ENCODE measurements around the gene NUP62. TPM values are rescaled to one million over a fixed set of nuclear protein-coding genes. Genes with fewer than 3 reads are reported as not detected.

The NUP62 gene
- total RNA-seq, 1 experiment from 2014 or later, result 127 TPM

DNA sequence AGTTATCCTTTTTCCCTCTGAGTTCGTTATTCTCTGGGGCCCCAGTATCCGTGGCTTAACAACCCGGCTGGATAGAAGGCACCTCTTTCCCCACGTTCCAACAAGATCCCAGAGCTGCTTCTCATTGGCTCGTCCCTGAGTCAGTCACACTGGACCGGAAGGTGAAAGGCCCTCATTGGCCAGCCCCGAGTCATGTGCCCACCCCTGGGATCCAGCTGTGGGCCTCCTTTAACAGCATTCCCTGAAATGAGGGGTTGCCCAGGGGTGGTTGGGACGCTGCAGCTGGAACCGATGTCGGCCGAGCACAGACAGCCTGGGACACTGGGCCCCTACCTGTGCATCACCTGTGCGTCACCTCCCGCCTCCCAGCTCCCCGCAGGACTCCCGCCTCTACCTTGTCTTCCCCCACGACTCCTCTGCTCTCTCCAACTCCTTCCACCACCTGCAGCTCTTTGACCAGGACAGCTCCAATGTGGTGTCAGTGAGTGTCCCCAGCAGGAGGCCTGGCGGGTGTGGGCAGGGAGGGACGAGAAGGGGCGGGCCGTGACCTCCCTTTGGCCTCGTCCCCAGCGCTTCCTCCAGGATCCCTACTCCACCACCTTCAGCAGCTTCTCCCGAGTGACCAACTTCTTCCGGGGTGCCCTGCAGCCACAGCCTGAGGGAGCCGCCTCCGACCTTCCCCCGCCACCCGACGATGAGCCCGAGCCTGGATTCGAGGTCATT is 47.5 kb downstream of the NUP62 start:
- H3K14ac ChIP-seq (ENCODE audit: insufficient read depth, low read length), result no peak overlapping the region
- TF ChIP-seq, protein P1, sequence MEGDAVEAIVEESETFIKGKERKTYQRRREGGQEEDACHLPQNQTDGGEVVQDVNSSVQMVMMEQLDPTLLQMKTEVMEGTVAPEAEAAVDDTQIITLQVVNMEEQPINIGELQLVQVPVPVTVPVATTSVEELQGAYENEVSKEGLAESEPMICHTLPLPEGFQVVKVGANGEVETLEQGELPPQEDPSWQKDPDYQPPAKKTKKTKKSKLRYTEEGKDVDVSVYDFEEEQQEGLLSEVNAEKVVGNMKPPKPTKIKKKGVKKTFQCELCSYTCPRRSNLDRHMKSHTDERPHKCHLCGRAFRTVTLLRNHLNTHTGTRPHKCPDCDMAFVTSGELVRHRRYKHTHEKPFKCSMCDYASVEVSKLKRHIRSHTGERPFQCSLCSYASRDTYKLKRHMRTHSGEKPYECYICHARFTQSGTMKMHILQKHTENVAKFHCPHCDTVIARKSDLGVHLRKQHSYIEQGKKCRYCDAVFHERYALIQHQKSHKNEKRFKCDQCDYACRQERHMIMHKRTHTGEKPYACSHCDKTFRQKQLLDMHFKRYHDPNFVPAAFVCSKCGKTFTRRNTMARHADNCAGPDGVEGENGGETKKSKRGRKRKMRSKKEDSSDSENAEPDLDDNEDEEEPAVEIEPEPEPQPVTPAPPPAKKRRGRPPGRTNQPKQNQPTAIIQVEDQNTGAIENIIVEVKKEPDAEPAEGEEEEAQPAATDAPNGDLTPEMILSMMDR (conservative IDR thresholded peaks at IDR 0.05), result no peak
- H3T11ph ChIP-seq (ENCODE audit: low read length), result no peak overlapping the region

More for the DNA sequence above, 47.5 kb downstream of the NUP62 start:
- Histone ChIP-seq H2BK5ac (ENCODE audit: insufficient read length, low read length) (no peak overlapping the region), H3K56ac (ENCODE audit: insufficient read length, low read depth, low read length) (no peak overlapping the region), H3K4me1 (ENCODE audit: insufficient read depth, low read length) (no peaks in the 10 kb centered on the region), H3K79me2 (ENCODE audit: insufficient read depth, low read length) (no peaks in the 10 kb centered on the region), H3K4ac (ENCODE audit: low read depth, low read length) (no peak overlapping the region), H2BK12ac (ENCODE audit: insufficient read length, low read depth, low read length) (no peak overlapping the region), H3K9ac (ENCODE audit: extremely low read depth, insufficient read length, low read length) (no peak overlapping the region), H4K91ac (ENCODE audit: insufficient read length, low read depth, low read length) (no peak overlapping the region), H2BK15ac (ENCODE audit: low read depth, low read length) (no peak overlapping the region), H2BK20ac (ENCODE audit: low read depth, low read length, poor library complexity, severe bottlenecking) (no peak overlapping the region), H3K79me1 (ENCODE audit: insufficient read depth, low read depth, low read length, poor library complexity, severe bottlenecking) (no peaks in the 10 kb centered on the region), H4K5ac (ENCODE audit: insufficient read length, low read depth, low read length) (no peak overlapping the region), H3K18ac (ENCODE audit: insufficient read length, low read depth, low read length) (no peak overlapping the region), H3K23me2 (ENCODE audit: insufficient read length, low read depth, low read length, poor library complexity, severe bottlenecking) (peaks cover 6% of the 10 kb centered on the region), H2AFZ (ENCODE audit: low read length) (no peak overlapping the region), H3K27ac (ENCODE audit: insufficient read length, low read depth, low read length) (no peak overlapping the region), H3K9me3 (ENCODE audit: control insufficient read depth, low read depth, low read length) (no peaks in the 10 kb centered on the region), H4K8ac (replicated peaks; ENCODE audit: insufficient read length, low read depth, low read length) (no peak overlapping the region), H2AK5ac (ENCODE audit: insufficient read length, low read length) (no peak overlapping the region), H3K27me3 (ENCODE audit: insufficient read depth, low read length) (no peaks in the 10 kb centered on the region), H3K23ac (ENCODE audit: insufficient read length, low read depth, low read length) (no peak overlapping the region), H2BK120ac (ENCODE audit: low read depth, low read length, poor library complexity, severe bottlenecking) (no peak overlapping the region), H4K20me1 (ENCODE audit: control insufficient read depth, insufficient read depth, insufficient read length) (no peaks in the 10 kb centered on the region), H3K4me2 (ENCODE audit: insufficient read depth, insufficient read length, low read length) (no peak overlapping the region)
- Mint-ChIP-seq H3K4me3 (no peak overlapping the region), H3K36me3 (ENCODE audit: insufficient read depth in 1 of 3, low read depth in 3 of 3) (peaks cover 56 to 71% (median 71%) of the 10 kb centered on the region in 3 experiments), H3K4me1 (peaks cover 11 to 16% of the 10 kb centered on the region in 2 experiments), H3K27me3 (ENCODE audit: low read depth) (no peaks in the 10 kb centered on the region), H3K27ac (peak overlapping the region in 1 of 3 experiments; percentile 52; a peak in 1 of 7 replicates), H3K9me3 (no peaks in the 10 kb centered on the region)
- no CpG with 5 or more reads among the region's 31 CpGs for WGBS (ENCODE audit: extremely low coverage, insufficient read length, low lambda C conversion rate)
- DNase-seq, result no peak
